NCI-H1694 treated with DMSO at 0.1 percent for 48 hours (cell line): ENCODE measurements around the gene USP32.
A peak's percentile ranks its signal among the peaks of the same experiment; 100 is the strongest.

Experiments
- DNase-seq: peaks from one replicate; lab custom pipeline; 2025; lab: John Stamatoyannopoulos, UW

Gene USP32

DNA sequence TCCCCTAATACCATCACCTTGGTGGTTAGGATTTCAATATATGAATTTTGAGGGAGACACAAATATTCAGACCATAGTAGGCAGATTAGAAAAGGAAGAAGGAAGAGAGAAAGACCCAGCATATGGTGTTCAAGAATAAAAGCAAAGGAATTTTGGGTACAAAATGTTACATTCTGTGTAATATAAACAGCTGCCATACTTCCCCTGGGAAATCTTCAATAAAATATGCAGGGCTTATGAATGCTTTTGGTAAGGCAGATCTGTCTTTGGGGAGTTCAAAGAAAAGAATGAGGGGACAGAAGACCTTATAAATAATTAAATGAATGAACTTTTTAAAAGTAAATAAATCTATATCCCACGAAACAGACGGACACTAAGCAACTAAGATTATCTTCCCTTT is 91.9 kb downstream of the USP32 start:
- no peak for DNase-seq

- DNase-seq = no peak
Observed at GRCh38 chr17:60297760-60298401, 94.1 kb downstream of the USP32 start.

DNA sequence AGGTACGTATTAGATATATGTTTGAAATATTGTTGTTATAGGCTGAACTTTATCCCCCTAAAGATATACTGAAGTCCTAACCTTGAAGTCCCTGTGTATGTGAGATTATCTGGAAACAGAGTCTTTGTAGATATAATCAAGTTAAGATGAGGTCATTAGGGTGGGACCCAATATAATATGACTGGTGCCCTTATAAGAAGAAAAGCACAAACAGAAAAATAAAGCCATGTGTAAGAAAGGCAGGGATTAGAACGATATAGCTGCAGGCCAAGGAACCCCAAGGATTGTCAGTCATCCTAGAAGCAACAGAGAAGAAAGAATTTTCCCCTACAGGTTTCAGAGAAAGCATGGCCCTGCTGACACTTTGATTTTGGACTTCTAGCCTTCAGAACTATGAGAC is 95.8 kb downstream of the USP32 start:
- no peak for DNase-seq

- DNase-seq = no peak
Observed at GRCh38 chr17:60293580-60294335, 98.2 kb downstream of the USP32 start.

- DNase-seq = no peak
Observed at GRCh38 chr17:60292697-60293096, 99.2 kb downstream of the USP32 start.

DNA sequence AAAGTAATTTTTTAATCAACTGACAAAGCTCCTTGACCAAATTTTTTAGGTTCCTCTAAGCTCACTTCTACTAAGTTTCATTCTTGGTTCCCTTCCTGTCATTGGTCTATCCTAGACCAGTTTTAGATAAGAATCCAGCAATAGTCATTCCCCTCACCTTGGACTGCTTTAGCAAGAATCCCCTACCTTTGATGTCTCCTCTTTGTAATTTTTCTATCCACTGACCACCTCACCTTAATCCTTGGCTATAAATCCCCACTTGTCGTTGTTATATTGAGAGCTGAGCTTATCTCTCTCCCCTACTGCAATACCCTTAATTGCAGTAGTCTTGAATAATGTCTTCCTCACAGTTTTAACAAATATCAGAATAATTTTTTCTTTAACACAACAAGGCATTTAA is 107.2 kb downstream of the USP32 start:
- no peak for DNase-seq

GRCh38 chr17:60283816-60284215 is 108.1 kb downstream of the USP32 start:
- no peak for DNase-seq

DNA sequence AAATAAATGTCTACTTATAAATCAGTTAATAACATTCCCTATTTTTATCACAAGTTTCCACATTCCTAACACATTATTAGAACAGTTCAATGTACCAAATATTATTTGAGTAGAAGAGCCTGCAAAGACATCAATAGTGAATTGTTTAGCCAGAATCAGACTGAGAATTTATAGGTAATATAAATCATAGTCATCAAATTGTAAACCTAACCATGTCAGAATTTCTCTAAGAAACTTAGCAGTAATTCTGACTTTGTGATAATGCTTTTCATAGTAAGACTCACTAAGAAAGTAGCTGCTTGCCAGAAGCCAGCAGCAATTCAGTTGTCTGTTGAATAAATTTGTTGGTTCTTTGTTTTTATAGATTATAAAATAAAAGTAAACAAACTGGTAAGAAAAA is 111.3 kb downstream of the USP32 start:
- no peak for DNase-seq

DNA sequence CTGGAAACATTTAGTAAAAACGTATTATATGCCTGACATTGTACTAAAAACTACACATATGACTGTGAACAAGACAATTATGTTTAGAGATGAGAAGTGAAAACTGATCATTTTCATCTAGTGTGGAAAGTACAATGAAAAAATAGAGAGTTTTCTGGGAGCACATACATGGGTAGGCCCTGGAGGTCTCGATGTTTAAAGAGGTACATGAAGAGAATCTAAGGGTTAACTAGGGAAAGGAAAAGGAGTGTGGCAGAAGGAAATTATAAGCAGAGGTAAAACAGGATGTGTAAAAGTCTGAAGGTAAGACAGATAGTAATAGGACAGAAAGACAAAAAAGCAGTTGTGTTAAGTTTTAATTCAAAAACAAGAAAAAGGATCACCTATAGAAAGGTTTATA is 113.7 kb downstream of the USP32 start:
- no peak for DNase-seq

DNA sequence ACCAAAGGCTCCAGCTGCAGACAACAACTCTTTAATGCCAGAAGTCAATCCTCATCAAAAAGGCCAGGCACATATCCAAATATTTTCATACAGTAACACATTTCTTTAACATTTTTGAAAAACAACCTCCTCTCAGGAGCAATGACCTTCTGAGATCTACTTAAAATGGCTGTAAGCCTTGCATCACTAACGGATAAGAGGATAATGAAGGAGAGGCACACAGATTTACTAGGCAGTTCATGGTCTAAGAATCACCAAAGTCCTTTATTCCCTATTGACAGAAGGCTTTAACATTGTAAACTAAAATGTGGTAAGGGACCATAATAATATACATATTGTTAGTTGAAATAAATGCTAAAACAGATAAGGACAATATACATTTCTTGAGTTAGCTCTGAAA is 114.7 kb downstream of the USP32 start:
- DNase-seq = no peak

- DNase-seq = no peak
Observed at GRCh38 chr17:60269417-60269816, 122.5 kb downstream of the USP32 start.

DNA sequence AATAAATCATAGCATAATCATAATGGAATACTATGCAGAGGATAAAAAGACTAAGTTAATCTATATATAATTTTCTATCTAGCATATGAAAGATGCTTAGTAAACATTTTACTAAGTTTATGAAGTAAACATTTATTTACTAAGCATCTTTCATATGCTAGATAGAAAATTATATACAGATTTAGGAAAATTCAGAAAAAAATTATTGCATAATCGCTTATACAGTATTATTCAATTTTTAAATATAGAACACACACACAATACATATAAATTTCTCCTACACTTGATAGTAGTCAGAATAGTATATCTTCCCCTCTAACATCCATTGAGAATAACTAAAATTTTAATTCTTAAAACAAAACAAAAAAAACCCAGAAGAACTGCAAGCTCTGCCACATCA is 131.4 kb downstream of the USP32 start:
- no peak for DNase-seq

GRCh38 chr17:60258313-60258712 is 133.6 kb downstream of the USP32 start:
- DNase-seq = no peak

GRCh38 chr17:60256174-60256573 is 135.8 kb downstream of the USP32 start:
- DNase-seq = no peak

- DNase-seq = no peak
Observed at GRCh38 chr17:60253048-60253447, 138.9 kb downstream of the USP32 start.

DNA sequence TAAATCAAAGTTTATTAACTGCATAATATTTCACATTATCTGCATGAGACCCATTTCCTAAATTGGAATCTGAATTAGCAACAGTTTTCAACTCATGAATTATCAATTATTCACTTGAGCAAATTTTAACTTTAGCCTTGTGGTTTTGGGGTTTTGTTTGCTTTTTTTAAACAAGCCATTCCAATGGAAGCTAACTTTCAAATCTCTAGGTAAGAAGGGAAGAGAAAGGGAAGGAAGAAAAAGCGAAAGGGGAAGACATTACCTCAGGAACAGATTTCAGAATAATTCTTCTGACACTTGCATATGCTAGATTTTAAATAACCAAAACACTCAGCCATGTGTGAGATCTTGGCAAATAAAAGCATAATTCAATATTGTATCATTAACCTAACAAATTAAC is 139.5 kb downstream of the USP32 start:
- no peak for DNase-seq

GRCh38 chr17:60249290-60249826 is 142.6 kb downstream of the USP32 start:
- DNase-seq = no peak

DNA sequence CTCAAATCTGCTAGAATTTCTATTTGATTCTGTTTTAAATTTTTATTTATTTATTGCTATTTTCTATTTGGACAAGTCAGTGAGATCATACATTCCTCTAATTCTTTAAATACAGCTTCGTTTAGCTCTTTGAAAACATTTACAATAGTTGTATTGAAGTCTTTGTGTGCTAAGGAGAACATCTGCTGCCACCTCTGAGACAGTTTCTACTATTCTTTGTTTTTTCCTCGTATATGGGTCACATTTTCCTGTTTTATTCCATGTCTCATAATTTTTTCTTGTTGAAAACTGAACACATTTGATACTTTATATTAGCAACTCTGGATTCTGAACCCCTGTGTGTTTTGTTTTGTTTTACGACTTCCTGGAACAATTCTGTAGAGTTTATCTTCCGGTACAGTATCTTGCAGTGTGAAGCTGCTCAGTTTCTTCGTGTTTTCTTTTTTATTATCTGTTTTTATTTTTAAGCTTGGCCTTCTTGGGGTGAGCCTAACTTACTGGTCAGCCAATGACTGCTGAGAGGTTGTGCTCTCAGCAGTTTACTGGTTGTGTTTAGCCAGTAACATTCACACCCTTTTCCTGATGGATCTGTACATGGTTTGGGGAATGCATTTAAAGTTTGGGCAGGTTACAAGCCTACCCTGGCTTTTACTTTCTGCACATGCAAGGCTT is 143.2 kb downstream of the USP32 start:
- no peak for DNase-seq

DNA sequence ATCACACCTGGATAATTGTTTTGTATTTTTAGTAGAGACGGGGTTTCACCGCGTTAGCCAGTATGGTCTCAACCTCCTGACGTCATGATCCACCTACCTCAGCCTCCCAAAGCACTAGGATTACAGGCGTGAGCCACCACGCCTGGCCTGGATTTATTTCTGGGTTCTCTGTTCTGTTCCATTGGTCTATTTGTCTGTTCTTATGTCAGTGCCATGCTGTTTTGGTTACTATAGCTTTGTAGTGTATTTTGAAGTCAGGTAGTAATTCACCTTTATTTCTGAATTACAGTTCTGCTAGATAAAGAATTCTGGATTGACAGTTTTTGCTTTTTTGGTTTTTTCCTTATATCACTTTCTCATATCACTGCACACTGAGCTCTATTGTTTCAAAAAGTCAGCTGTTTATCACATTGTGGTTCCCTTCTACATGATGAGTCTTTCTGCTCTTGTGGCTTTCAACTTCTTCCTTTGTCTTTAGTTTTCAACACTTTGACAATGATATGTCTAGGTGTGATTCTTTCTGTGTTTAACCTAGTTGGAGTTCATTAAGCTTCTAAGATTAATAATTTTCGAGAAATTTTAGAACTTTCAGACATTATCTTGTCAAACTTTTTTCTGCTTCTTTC is 144.0 kb downstream of the USP32 start:
- DNase-seq = no peak

GRCh38 chr17:60244656-60245055 is 147.3 kb downstream of the USP32 start:
- no peak for DNase-seq

DNA sequence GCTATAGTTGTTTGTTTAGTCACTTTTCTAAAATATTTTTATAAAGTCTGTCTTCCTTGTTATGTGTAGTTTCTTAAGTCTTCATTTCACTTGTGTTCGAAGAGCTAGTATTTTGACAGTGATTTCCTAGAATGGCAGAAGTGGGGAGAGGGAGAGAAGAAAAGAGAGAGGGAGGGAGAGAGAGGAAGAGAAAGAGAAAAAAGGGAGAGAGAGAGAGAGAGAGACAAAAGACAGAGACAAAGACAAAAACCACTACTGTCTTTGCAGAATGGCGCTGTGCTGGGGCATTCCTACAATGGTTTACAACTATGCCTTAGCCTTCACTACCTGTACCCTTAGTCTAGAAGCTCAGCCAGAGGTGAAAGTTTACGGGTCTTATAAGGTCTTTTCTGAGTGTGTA is 151.6 kb downstream of the USP32 start:
- no peak for DNase-seq

- no peak for DNase-seq
Observed at GRCh38 chr17:60231691-60232090, 160.2 kb downstream of the USP32 start.

DNA sequence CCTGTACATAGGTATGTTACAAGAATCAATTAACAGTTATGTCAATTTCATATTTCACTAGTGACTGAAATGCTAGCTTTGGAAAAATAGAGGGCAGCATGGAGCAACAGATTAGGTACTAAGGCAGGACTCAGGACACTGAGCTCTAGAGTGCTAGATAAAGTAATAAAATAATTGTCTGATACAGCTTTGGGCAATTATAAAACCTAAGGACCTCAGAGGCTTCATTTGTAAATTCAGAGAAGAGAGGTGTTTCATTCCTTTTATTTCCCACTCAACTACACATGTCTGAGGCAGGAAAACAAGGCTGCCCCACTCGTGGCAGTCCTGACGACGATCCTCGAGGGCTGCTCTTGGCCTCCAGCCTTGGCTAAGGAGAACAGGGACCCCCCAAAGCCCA is 160.7 kb downstream of the USP32 start:
- peak; percentile 59 for DNase-seq
